Smooth muscle cell (in vitro differentiated cells): ENCODE data around the gene GINS1. TPM values are rescaled to one million over a fixed set of nuclear protein-coding genes. Genes with fewer than 3 reads are reported as not detected.

Source experiments
- DNase-seq: peaks from one replicate; lab custom pipeline; 2025; ENCODE audit not compliant: unreplicated experiment; lab: John Stamatoyannopoulos, UW
- H2AFZ ChIP-seq: fragments of 200-600 bp; sonication (generic); 2 replicates; pipeline ENCODE4 v1.6.0; 2016; ENCODE audit warnings: antibody characterized with exemption, low read depth, mild to moderate bottlenecking
- H3F3A ChIP-seq: fragments of 200-600 bp; sonication (generic); 2 replicates; pipeline ENCODE4 v1.6.0; 2017; ENCODE audit warnings: antibody characterized with exemption, low read depth
- H3K27ac ChIP-seq: fragments of 200-600 bp; sonication (generic); 2 replicates; pipeline ENCODE4 v1.5.1; 2016; ENCODE audit warnings: low read depth, mild to moderate bottlenecking
- H3K27me3 ChIP-seq: fragments of 200-600 bp; sonication (generic); 2 replicates; pipeline ENCODE4 v1.6.1; 2016; ENCODE audit warnings: low read depth, mild to moderate bottlenecking
- H3K36me3 ChIP-seq: fragments of 200-600 bp; sonication (generic); 2 replicates; pipeline ENCODE4 v1.5.1; 2016; ENCODE audit warnings: low read depth
- H3K4me1 ChIP-seq: fragments of 200-600 bp; sonication (generic); 2 replicates; pipeline ENCODE4 v1.5.1; 2016; ENCODE audit warnings: low read depth
- H3K4me2 ChIP-seq: fragments of 200-600 bp; sonication (generic); 2 replicates; pipeline ENCODE4 v1.6.0; 2016; ENCODE audit warnings: mild to moderate bottlenecking
- H3K4me3 ChIP-seq: fragments of 200-600 bp; sonication (generic); 2 replicates; pipeline ENCODE4 v1.5.1; 2016; ENCODE audit warnings: mild to moderate bottlenecking
- H3K79me2 ChIP-seq: fragments of 200-600 bp; sonication (generic); 2 replicates; pipeline ENCODE4 v1.6.0; 2016; ENCODE audit warnings: low read depth, mild to moderate bottlenecking
- H3K9ac ChIP-seq: fragments of 200-600 bp; sonication (generic); 2 replicates; pipeline ENCODE4 v1.6.0; 2016; ENCODE audit warnings: low read depth
- H3K9me3 ChIP-seq: fragments of 200-600 bp; sonication (generic); replicated peaks from 2 replicates; pipeline ENCODE4 v1.5.1; 2016; ENCODE audit warnings: low read depth
- H4K20me1 ChIP-seq: fragments of 200-600 bp; sonication (generic); 2 replicates; pipeline ENCODE4 v1.6.0; 2016; ENCODE audit warnings: low read depth
- WGBS: methylation state at CpG from one replicate; pipeline ENCODE4 v1.1.7; 2016; ENCODE audit warnings: low lambda C conversion rate; 5-methylcytosine and 5-hydroxymethylcytosine counted together
- polyA plus RNA-seq: library from polyadenylated mRNA; unstranded; fragments of >200 nt; fragmentation: Nextera tagmentation; extraction: Ambion mirVana; gene quantifications from 2 replicates; pipeline ENCODE4 v1.2.1, GENCODE V29; 2016
- total RNA-seq: library from RNA; depleted of rRNA; stranded (reverse); fragments of >200 nt; gene quantifications from 2 replicates; pipeline ENCODE4 v1.2.3, GENCODE V29; 2014
- TF ChIP-seq, protein P1 (sequence below): fragments of 200-600 bp; sonication (generic); IDR thresholded peaks from 2 replicates; pipeline ENCODE4 v1.5.1; 2017; ENCODE audit warnings: borderline replicate concordance, mild to moderate bottlenecking, antibody characterized with exemption; ENCODE audit not compliant: insufficient read depth, poor library complexity, severe bottlenecking

Gene GINS1
- total and polyA plus RNA-seq, 2 experiments from 2014 or later = 5.9 to 9.3 TPM

DNA sequence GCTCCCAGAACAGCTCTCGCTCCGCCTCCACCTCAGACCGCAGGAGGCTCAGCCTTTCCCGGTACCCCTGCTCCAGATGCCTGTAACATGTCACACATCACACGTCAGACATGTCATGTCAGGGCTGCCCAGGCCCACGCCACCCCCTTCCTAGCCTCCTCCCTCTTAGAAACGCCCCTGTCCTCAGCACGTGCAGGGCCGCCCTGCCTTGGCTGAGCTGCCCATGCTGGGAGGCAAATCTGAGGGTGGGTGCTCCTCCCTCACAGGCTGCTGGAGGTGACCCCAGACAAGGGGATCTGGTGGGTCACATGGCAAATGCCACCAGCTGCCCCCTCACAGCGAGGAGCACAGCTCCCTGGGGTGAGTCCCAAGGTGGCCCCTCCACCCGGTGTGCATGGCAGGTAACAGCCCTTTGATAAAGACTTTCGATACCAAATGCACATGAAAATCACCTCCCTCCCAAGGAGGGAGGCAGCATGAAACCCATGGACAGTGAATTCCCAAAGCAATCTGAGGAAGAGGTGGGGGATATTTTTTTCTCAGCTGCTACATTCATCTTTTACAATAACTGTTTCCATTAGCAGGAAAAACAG lies 84.1 kb downstream of the GINS1 start:
- no peaks in the 10 kb centered on the region for H3K27me3 ChIP-seq
- H3K27ac ChIP-seq = no peak overlapping the region
- WGBS = 93% methylated on average over 12 of the region's 12 CpGs
- no peaks in the 10 kb centered on the region for H3F3A ChIP-seq
- no peak overlapping the region for H3K9ac ChIP-seq
- no peaks in the 10 kb centered on the region for H4K20me1 ChIP-seq
- TF ChIP-seq, protein P1, sequence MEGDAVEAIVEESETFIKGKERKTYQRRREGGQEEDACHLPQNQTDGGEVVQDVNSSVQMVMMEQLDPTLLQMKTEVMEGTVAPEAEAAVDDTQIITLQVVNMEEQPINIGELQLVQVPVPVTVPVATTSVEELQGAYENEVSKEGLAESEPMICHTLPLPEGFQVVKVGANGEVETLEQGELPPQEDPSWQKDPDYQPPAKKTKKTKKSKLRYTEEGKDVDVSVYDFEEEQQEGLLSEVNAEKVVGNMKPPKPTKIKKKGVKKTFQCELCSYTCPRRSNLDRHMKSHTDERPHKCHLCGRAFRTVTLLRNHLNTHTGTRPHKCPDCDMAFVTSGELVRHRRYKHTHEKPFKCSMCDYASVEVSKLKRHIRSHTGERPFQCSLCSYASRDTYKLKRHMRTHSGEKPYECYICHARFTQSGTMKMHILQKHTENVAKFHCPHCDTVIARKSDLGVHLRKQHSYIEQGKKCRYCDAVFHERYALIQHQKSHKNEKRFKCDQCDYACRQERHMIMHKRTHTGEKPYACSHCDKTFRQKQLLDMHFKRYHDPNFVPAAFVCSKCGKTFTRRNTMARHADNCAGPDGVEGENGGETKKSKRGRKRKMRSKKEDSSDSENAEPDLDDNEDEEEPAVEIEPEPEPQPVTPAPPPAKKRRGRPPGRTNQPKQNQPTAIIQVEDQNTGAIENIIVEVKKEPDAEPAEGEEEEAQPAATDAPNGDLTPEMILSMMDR = no peak
- peaks cover 4% of the 10 kb centered on the region for H3K36me3 ChIP-seq
- no peak for DNase-seq
- no peaks in the 10 kb centered on the region for H3K4me1 ChIP-seq
- no peak overlapping the region for H3K4me3 ChIP-seq
- no peaks in the 10 kb centered on the region for H3K79me2 ChIP-seq
- H2AFZ ChIP-seq = no peak overlapping the region
- H3K9me3 ChIP-seq = no peaks in the 10 kb centered on the region
- H3K4me2 ChIP-seq = no peak overlapping the region

DNA sequence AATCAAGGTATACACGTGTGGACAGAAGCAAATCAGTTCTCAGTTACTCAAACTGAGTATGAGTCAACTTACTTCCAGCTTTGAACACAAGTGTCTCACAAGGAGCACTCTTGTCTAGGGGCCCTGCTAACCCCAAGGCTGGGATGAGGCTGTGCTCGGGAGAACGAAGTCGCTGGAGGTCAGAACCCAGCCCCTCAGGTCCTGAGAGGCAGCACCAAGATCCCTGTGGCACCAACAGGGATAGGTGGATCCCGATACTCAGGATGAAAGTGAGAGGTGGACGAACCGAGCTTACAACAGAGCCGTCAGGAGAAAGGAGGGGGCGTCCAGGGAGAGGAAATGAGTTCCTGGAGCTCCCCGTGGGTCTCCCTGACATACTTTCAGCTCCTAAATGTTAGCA lies 85.7 kb downstream of the GINS1 start:
- 94% methylated on average over 10 of the region's 10 CpGs for WGBS
- no peak overlapping the region for H2AFZ ChIP-seq
- no peak overlapping the region for H3K27ac ChIP-seq
- H3K4me2 ChIP-seq = no peak overlapping the region
- H3K4me3 ChIP-seq = no peak overlapping the region
- H3K27me3 ChIP-seq = no peaks in the 10 kb centered on the region
- TF ChIP-seq, protein P1 = no peak
- no peaks in the 10 kb centered on the region for H3K9me3 ChIP-seq
- no peaks in the 10 kb centered on the region for H3F3A ChIP-seq
- no peaks in the 10 kb centered on the region for H3K79me2 ChIP-seq
- H3K36me3 ChIP-seq = no peaks in the 10 kb centered on the region
- no peak for DNase-seq
- H3K9ac ChIP-seq = no peak overlapping the region
- no peaks in the 10 kb centered on the region for H3K4me1 ChIP-seq
- no peaks in the 10 kb centered on the region for H4K20me1 ChIP-seq

GRCh38 chr20:25493748-25494505 lies 86.5 kb downstream of the GINS1 start:
- Histone ChIP-seq H3K36me3 (no peaks in the 10 kb centered on the region), H3F3A (no peaks in the 10 kb centered on the region), H3K9me3 (no peaks in the 10 kb centered on the region), H3K27ac (no peak overlapping the region), H3K79me2 (no peaks in the 10 kb centered on the region), H3K4me2 (no peak overlapping the region), H3K9ac (no peak overlapping the region), H3K27me3 (no peaks in the 10 kb centered on the region), H3K4me3 (no peak overlapping the region), H2AFZ (no peak overlapping the region), H4K20me1 (no peaks in the 10 kb centered on the region), H3K4me1 (no peaks in the 10 kb centered on the region)
- TF ChIP-seq, protein P1 = no peak
- 98% methylated on average over 7 of the region's 10 CpGs for WGBS
- no peak for DNase-seq
